Right forelimb (tissue), 1 donor: ENCODE measurements around the gene SNX17.
"Not testable (repeated sequence)": the region's sequence is repeated elsewhere in the genome, so short reads cannot be mapped to it uniquely, and the experiment has no call there.

ENCODE experiments used
- DNase-seq: peaks from one replicate; pipeline ENCODE4 v3.0.0-alpha.2; 2018

Gene SNX17

DNA sequence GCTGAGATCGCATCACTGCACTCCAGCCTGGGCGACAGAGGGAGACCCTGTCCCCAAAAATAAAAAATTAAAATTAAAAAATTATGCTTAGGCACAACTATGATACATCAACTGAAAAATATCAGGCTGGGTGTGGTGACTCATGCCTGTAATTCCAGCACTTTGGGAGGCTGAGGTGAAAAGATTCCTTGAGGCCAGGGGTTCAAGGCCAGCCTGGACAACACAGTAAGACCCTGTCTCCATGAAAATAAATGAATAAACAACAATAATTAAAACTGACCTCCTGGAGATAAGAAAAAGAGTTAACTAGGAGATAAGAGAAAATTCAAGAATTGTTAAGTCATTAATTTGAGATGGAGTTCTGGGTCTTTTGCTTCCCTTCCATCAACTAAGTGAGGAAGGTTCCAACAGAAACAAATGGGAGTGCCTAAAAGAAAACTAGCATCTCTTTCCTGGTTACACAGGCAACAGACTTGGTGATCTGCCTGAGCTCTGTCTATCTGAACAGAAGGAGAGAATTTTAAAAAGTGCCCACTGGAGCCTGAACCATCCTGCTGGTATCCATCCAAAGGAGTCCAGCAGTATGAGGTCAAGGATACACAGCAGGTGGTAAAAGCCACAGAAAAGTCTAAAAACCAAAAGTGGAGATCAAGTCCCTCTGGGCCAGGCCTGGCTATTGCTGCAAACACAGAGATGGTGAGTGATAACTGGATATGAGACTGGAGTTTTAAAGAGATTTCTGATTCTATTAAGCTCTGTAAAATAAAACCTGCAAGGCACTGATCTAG is 30.1 kb downstream of the SNX17 start:
- DNase-seq: no peak

DNA sequence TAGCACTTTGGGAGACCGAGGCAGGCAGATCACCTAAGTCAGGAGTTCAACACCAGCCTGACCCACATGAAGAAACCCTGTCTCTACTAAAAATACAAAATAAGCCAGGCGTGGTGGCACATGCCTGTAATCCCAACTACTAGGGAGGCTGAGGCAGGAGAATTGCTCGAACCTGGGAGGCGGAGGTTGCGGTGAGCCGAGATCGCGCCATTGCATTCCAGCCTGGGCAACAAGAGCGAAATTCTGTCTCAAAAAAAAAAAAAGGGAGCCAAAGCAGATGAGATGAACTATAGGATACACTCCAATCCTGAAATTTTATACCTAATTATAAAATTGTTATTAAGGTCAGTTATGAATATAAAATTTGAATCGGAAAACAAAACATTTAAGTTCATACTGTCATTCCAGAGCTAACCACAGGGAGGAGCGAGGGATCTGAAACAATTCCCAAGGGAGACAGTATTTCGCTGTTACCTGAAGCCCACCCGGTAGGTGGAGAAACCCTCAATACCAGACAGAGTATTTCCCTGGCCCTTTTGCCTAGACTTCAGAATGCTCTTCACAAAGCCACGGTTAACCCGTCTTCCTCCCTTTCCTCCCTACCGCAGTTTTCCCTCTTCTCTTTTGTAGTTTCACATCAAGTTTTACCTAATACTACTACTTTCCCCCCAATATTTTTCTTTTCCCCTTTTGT is 37.5 kb downstream of the SNX17 start:
- DNase-seq: peak; percentile 52

DNA sequence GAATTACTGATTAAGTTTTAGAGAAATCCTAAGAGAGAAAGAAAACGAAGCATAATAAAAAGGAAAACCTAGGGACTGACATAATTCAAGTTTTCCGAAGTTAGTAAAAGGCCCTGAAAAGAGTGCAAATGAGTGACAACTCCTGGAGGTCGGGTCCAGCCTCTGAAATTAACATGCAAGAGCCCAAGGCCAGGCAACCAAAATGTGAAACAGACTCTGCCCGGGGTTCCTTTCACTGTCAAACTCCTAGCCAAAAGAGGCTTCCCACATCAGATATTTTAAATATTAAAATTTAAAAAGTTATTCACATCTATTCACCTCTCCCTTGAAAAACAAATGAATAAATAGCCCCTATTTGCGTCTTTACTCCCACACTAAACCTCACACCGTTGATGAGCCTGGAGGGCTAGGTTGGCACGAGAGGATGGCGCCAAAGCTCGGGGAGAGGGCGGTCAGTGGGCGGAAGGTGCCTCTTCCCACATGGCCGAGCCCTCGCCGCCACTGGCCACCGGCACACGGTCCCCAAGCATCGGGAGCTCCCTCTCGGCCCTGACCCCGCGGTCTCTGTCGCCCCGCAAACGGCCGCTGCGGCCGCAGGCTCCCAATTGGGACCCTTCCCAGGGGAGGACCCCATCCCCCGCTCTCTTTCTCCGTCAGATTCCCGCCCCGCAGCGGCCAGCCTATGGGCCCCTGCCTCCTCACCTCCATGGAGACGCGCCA is 38.3 kb downstream of the SNX17 start:
- no peak for DNase-seq

DNA sequence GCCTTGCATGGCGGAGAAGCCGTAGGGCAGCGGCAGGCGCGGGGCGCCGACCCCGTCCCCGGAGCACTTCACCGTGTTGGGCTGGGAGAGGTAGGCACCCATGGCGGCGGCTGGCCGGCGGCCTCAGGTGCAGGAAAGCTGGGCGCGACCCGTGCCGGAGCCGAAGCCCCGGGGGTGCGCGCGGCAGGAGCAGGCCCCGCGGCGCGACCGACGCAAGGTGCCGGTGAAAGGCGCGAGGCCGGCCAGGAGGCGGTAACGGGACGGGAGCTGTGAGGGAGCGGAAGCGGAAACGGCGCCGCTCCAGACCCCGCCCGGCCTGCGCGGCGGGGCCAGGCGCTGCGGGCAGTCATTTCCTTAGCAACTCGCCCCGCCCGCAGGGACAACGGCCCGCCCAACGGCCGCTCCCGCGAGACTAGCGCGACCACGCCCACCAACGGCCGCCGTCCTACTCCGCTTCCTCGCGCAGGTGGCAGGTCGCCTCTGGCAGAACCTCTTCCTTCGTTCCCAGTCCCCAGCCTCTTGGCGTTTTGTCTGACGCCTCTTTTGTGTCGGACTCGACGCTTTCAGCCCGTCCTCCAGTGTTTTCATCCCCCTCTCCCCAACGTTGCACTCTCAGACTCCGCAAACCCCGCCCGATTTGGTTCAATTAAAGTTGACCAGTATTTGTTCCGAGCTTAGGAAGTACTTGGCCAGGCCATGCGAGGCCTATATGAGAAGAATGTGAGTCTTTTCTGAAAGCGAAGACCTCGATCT is 39.1 kb downstream of the SNX17 start, which contains the start of gene PPM1G:
TSS of gene PPM1G (minus strand) at position 271 of the 753 bp plus-strand sequence. CDS start at position 102, 169 bp downstream.
- DNase-seq: peak; percentile 97

DNA sequence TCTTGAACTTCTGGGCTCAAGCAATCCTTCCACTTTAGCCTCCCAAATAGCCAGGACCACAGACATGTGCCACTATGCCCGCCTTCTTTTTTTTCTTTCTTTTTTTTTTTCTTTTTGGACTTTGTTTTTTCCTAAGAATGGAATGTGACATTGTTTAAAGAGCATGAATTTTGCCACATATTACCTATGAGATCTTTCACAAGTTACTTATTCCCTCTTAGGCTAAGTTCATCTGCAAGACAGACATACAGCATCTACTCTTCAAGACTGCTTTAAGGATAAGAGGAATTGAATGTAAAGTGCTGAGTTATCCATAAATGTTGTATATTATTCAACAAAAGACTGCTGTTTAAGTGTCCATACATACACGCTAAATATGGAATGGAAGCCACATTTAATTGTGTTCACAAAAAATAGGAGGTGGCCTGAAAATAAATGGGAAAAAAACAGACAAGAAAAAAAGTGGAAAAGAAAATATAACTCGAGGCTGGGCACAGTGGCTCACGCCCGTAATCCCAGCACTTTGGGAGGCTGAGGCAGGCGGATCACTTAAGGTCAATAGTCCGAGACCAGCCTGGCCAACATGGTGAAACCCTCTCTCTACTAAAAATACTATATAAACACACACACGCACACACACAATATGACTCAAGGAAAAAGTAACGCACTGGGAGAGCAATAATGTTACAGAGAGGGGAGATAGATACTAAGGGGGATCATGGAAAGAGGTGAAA is 42.2 kb downstream of the SNX17 start:
- no peak for DNase-seq

DNA sequence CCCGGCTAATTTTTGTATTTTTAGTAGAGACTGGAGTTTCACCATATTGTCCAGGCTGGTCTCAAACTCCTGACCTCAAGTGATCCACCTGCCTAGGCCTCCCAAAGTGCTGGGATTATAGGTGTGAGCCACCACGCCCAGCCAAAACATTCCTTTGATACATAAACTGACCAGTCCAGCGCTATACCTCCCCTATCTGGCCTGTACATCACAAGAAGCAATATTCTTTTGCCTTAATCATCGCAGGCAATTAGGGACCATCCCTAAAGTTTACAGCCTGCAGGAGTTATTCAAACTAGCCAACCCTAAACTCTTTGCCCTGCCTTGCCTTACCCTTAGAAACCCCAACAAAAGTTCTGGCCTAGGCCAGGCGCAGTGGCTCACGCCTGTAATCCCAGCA is 45.7 kb downstream of the SNX17 start:
- DNase-seq: no peak

- DNase-seq: no peak
Measured at GRCh38 chr2:27420996-27421395, 50.6 kb downstream of the SNX17 start.

GRCh38 chr2:27421660-27422250 is 51.3 kb downstream of the SNX17 start:
- DNase-seq: no peak

DNA sequence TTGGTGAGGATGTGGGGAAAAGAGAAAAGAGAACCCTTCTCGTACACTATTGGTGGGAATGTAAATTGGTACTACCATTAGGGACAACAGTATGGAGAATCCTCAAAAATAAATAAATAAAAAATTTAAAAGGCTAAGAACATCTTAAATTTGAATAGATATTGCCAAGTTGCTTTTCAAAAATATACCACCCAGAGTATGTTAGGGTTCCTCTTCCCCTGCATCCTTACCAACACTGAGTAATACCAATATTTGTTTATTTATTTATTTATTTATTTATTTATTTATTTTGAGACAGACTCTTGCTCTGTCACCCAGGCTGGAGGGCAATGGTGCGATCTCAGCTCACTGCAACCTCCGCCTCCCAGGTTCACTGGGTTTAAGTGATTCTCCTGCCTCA is 52.5 kb downstream of the SNX17 start:
- DNase-seq: no peak

- not testable (repeated sequence) for DNase-seq
Measured at GRCh38 chr2:27425039-27425438, 54.6 kb downstream of the SNX17 start.
